ENCODE measurements around the gene IKBKG. TPM values are rescaled to one million over a fixed set of nuclear protein-coding genes. Genes with fewer than 3 reads are reported as not detected.

Gene IKBKG
- polyA plus RNA-seq, 1 donor (not counting 4 experiments of a cell fraction or from before 2014, with no cell fraction given), result 15.1 TPM

DNA sequence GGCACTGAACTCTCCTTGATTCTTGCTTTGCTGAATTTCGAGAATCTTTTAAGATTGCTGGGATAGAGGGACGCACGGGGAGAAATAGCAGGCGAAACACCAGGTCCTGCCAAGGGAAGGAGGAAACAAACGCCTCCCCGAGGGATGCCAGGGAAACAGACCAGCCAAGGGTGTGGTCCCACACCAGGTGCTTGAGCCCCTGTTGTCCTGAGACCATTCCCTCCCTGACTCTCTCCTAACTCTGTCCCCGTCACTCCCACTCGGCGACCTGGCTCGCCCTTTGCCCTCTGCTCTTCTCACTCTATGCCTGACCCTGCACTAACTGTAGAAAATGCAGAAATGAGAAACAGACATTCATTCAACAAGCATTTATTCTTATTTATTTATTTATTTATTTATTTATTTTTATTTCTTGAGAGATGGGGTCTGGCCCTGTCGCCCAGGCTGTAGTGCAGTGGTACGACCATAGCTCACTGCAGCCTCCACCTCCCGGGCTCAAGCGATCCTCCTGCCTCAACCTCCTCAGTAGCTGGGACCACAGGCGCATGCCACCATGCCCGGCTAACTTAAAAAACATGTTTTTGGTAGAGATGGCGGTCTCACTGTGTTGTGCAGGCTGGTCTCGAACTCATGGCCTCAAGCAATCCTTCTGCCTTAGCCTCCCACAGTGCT lies 55.5 kb downstream of the IKBKG start:
- no peak overlapping the region for H3K27ac ChIP-seq (ENCODE audit: control insufficient read depth, insufficient read depth, low read length)
- no peak for FAIRE-seq
- dilution Hi-C loops (cut with MboI; ENCODE audit: extremely low pct_ligation_motif_present, low sequenced_read_pairs), result no loop called here
- no peak for DNase-seq (ENCODE audit: low read depth, low spot score)
- no peaks in the 10 kb centered on the region for H4K20me1 ChIP-seq (ENCODE audit: control insufficient read depth, extremely low read depth, insufficient read depth, low read length)
- H3K9ac ChIP-seq (ENCODE audit: control insufficient read depth, extremely low read depth, insufficient read depth, low read length), result no peak overlapping the region
- H2AFZ ChIP-seq (ENCODE audit: control insufficient read depth, low read length), result no peak overlapping the region
- H3K4me1 ChIP-seq (ENCODE audit: control insufficient read depth, extremely low read depth, insufficient read depth, low read length), result peaks cover 23% of the 10 kb centered on the region
- H3K27me3 ChIP-seq (ENCODE audit: control insufficient read depth, extremely low read depth, insufficient read depth, low read length), result no peaks in the 10 kb centered on the region
- H3K9me3 ChIP-seq (ENCODE audit: control insufficient read depth, low read depth, low read length), result peaks cover 2% of the 10 kb centered on the region
- H3K9me1 ChIP-seq (ENCODE audit: control insufficient read depth, extremely low read depth, insufficient read depth, low read length), result no peaks in the 10 kb centered on the region
- no peak overlapping the region for H3K4me2 ChIP-seq (ENCODE audit: control insufficient read depth, extremely low read depth, insufficient read depth, low read depth, low read length)
- TF ChIP-seq EZH2 (IDR thresholded peaks at IDR 0.05; ENCODE audit: low read length) (no peak), CTCF (optimal IDR thresholded peaks at IDR 0.05 in 1 of 3, IDR thresholded peaks at IDR 0.05 in 1 of 3, conservative IDR thresholded peaks at IDR 0.05 in 1 of 3; ENCODE audit: extremely low read depth in 1 of 3, insufficient read depth in 2 of 3, low read length in 3 of 3) (no peak)
- H3K4me3 ChIP-seq (ENCODE audit: control insufficient read depth in 2 of 3, extremely low read depth in 1 of 3, insufficient read depth in 2 of 3, low read depth in 1 of 3, low read length in 3 of 3), result no peak overlapping the region
- no peaks in the 10 kb centered on the region for H3K36me3 ChIP-seq (ENCODE audit: control insufficient read depth in 2 of 2, extremely low read depth in 1 of 2, insufficient read depth in 2 of 2, low read length in 2 of 2)
- H3K79me2 ChIP-seq (ENCODE audit: control insufficient read depth, insufficient read depth, low read length), result no peaks in the 10 kb centered on the region

GRCh38 chrX:154603438-154604430 lies 56.3 kb downstream of the IKBKG start:
- DNase-seq (ENCODE audit: low read depth, low spot score) (no peak), FAIRE-seq (peak; percentile 91)
- no peaks in the 10 kb centered on the region for H3K9me1 ChIP-seq (ENCODE audit: control insufficient read depth, extremely low read depth, insufficient read depth, low read length)
- H3K9me3 ChIP-seq (ENCODE audit: control insufficient read depth, low read depth, low read length), result peaks cover 2% of the 10 kb centered on the region
- dilution Hi-C loops (cut with MboI; ENCODE audit: extremely low pct_ligation_motif_present, low sequenced_read_pairs), result no loop called here
- no peak overlapping the region for H2AFZ ChIP-seq (ENCODE audit: control insufficient read depth, low read length)
- H3K4me1 ChIP-seq (ENCODE audit: control insufficient read depth, extremely low read depth, insufficient read depth, low read length), result peaks cover 23% of the 10 kb centered on the region
- no peak overlapping the region for H3K9ac ChIP-seq (ENCODE audit: control insufficient read depth, extremely low read depth, insufficient read depth, low read length)
- no peaks in the 10 kb centered on the region for H4K20me1 ChIP-seq (ENCODE audit: control insufficient read depth, extremely low read depth, insufficient read depth, low read length)
- no peaks in the 10 kb centered on the region for H3K36me3 ChIP-seq (ENCODE audit: control insufficient read depth in 2 of 2, extremely low read depth in 1 of 2, insufficient read depth in 2 of 2, low read length in 2 of 2)
- no peaks in the 10 kb centered on the region for H3K27me3 ChIP-seq (ENCODE audit: control insufficient read depth, extremely low read depth, insufficient read depth, low read length)
- H3K4me3 ChIP-seq (ENCODE audit: control insufficient read depth in 2 of 3, extremely low read depth in 1 of 3, insufficient read depth in 2 of 3, low read depth in 1 of 3, low read length in 3 of 3), result no peak overlapping the region
- TF ChIP-seq EZH2 (IDR thresholded peaks at IDR 0.05; ENCODE audit: low read length) (no peak), CTCF (optimal IDR thresholded peaks at IDR 0.05 in 1 of 3, IDR thresholded peaks at IDR 0.05 in 1 of 3, conservative IDR thresholded peaks at IDR 0.05 in 1 of 3; ENCODE audit: extremely low read depth in 1 of 3, insufficient read depth in 2 of 3, low read length in 3 of 3) (no peak)
- no peaks in the 10 kb centered on the region for H3K79me2 ChIP-seq (ENCODE audit: control insufficient read depth, insufficient read depth, low read length)
- peak overlapping the region; percentile 23 for H3K27ac ChIP-seq (ENCODE audit: control insufficient read depth, insufficient read depth, low read length)
- peak overlapping the region; percentile 47 for H3K4me2 ChIP-seq (ENCODE audit: control insufficient read depth, extremely low read depth, insufficient read depth, low read depth, low read length)
